GM21723 (cell line): ENCODE data around the gene PPARA.

ENCODE experiments used
- ATAC-seq: cut with Tn5 transposase; IDR thresholded peaks from one replicate; pipeline ENCODE4 v1.9.1; 2021; ENCODE audit warnings: mild to moderate bottlenecking, moderate library complexity; ENCODE audit not compliant: unreplicated experiment

PPARA gene

DNA sequence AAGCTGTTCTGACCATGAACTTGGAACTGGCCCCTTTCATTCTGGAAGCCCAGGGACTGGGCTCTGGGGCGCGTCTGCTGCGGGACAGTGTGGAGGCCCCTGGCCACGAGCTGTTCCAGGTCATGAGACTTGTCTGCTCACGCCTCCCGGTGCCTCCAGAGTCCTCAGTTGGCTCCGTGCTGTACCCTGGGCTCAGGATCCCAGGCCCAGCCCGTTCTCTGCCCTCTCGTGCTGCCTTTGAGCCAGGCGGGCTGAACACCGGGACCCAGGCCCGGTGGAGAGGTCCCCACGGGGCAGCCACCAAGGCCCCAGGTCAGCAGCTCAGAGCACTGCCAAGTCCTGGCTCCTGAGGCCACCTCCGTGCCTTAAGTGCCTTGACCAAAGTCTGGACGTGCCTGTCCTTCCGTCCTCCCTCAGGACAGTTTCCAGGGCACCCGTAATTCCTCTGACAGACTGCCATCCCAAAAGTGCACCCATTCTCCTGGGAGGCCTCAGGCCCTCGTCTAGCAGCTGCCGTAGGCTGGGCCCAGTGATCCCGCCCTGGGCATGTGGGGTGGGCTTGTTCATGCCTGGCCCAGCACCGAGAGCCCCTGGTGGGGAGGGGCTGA is 36.3 kb upstream of the PPARA start:
- no peak for ATAC-seq

GRCh38 chr22:46114518-46115387 is 35.6 kb upstream of the PPARA start:
- no peak for ATAC-seq

DNA sequence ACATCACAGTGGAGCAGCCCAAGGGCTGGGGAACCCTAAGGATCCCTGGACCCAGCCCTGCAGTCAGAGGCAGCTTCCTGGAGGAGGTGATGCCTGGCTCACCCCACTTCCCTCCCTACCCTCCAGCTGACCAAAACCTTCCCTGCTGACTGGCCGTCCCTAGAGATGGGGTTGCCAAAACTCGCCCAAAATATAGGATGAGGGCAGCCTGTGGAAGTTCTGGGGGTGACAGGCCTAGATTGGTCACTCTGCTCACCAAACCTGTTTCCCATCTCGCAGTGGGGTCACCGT is 35.0 kb upstream of the PPARA start:
- no peak for ATAC-seq

DNA sequence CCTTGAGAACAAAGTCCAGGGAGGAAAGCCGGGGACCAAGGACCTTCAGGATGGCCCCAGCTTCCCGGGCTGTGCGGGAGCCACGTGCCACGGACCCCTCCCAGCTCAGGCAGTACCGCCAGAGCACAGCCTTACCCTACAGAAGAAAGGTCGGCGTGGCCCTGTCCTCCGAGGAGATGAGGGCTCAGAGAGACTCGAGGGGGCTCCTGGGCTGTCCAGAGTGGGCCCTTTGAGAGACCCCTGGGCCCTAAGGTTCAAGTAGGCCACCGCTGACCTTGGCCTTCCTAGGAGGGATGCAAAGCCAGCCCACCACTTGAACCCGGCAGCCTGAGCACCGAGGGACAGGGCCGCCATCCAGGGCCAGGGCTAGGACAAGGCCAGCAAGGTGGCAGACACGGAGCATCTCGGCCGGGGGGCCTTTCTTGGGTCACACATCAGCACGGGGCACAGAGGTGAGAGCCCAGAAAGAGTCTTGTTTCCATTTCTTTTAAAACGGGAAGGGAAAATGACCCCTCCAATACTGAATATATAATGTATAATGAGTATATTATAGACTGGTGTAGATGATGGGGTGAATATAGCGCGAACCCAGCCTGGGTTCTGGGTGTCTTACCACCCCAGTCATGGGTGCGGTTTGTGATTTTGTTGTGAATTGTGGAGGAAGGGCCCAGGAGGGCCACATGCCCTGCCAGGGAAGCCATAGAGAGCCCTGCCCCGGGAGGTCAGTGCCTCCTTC is 34.4 kb upstream of the PPARA start:
- ATAC-seq = no peak

DNA sequence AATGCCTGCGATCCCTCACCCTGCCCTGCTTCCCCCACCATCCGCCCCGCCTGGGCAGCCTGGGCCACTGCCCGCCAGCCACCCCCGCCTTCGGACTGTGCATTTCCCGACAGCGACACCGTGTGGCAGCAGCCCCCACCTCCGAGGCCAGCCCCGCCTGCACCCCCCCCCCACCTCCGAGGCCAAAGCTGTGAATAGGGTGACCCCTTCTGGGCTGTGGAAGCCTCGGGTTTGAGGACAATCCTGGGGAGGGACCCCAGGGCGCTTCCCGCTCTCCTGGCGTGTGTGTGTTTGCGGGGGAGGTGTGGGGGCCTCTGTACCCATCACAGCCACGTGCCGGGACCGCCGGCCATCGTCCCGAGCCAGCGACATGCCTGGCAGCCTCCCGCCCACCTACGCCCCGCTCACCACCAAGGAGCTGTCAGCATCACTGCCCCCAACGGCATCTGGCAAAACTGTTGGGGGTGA is 33.8 kb upstream of the PPARA start:
- ATAC-seq = no peak

DNA sequence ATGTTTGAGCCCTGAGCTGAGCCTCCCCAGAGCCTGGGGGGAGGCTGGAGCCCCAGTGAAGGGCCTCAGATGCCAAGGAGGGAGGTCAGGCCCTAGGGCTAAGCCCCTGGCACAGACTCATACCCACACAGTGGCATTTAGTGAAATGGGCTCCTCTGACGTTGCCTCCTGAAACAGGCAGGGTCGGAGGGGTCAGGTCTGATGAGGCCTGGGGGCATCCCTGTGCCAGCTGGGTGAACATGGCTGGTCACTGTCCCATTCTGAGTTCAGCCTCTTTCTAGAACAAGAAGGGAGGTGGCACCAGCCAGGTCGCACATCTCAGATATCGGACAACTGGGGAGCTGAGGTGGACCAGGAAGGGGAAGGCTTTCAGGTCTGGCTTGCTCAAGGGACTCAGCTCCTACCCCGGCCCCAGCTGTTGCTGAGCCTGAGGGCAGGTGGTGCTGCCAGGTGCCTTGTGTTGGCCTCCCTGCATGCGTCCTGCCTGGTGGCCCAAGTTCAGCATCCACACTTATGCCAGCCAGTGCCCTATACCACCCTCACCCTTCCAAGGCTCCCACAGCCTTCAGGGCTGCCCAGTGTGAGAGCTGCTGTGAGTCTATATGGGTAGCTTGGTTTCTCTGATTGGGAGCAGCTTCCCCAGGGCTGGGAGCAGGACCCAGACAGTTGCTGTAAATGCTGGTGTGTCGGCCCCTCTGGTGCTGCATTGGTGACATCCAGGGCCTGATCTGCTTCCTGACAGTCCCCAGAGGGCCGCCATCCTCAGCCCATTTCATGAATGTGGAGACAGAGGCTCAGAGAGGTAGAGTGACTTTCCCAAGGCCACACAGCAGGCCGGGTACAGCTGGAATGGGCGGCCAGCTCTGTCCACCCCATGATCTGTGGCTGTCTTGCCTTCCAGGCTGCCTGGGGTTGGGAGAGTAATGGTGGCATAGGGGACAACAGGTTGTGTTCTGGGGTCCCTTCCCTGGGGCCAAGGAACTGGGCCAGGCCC is 32.8 kb upstream of the PPARA start:
- ATAC-seq = no peak

- ATAC-seq = no peak
Measured at GRCh38 chr22:46119093-46119728, 31.1 kb upstream of the PPARA start.

DNA sequence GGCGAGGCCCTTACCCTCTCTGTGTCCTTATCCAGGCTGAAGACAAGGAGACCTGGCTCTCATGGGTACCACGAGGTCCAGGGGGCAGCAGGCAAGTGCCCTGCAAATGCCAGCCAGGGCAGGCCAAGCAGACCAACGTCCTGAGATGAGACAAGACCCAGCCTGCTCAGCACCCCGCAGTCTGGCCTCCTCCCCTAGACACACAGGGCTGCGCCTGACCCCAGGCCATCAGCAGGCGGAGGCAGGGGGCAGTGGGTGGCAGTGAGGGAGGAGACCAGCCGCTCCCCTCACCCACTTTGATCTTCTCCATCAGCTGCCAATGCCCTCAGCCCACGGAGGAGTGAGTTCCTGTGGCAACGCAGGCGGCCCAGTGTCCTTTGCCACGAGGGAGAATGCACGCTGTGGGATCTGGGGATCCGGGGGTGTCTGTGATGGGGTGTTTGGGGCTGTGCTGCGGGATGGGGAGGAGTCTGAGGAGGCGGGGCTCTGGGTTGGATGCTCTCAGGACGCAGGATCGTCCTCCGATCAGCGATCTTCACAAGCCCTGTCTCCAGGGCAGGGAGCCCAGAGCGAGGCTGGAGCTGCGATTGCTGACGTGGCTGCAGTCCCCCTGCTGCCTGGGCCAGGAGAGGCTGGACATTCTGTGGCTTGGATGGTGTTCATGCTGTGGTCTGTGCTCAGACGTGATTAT is 30.5 kb upstream of the PPARA start:
- no peak for ATAC-seq

DNA sequence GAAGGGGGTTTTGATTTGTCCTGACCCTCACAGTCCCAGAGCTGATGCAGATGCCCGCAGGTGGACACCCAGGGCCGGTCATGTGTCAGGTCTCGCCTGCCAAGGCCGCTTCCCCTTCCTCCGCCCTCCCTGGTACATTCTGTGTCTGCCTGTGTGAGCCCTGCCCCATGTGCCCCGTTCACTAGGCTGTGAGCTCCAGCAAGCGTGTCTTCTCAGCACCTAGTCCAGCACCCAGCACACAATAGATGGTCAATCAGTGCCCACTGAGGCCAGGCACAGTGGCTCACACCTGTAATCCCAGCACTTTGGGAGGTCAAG is 29.9 kb upstream of the PPARA start:
- no peak for ATAC-seq

GRCh38 chr22:46121079-46121478 is 29.2 kb upstream of the PPARA start:
- ATAC-seq = no peak

DNA sequence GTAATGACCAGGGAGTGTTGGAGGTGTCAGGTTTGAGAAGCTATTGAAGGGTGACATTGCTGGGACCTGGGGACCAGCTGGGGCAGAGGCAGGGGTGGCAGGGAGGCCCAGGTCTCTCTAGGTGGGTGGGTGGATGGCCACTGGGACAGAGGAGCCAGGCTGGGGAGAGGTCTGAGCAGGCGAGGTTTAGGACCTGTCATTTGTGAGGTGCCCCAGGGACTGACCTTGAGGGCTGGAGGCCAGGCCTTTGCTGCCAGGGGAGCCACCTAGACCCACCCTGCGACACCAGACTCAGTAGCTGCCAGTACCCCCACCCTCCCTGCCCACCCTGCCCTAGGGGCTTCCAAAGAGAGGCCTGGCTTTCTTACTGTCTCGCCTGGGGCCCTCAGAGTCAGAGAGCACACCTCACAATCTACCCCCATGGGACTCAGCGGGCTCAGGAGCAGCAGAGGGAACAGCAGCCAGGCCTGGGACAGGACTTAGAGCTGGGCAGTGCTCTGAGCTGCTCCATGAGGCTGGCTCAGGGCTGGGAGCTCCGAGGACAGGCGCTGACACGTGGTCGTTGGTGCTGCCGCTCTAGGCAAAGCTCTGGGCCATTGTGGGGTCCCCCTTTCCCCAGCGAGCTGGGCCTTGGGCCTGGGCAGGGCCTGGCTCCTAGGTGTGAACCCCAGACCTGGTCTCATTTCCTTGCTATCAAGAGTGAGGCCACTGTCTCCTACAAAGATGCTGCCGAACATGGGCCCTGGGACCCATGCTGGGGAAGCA is 28.6 kb upstream of the PPARA start:
- no peak for ATAC-seq

DNA sequence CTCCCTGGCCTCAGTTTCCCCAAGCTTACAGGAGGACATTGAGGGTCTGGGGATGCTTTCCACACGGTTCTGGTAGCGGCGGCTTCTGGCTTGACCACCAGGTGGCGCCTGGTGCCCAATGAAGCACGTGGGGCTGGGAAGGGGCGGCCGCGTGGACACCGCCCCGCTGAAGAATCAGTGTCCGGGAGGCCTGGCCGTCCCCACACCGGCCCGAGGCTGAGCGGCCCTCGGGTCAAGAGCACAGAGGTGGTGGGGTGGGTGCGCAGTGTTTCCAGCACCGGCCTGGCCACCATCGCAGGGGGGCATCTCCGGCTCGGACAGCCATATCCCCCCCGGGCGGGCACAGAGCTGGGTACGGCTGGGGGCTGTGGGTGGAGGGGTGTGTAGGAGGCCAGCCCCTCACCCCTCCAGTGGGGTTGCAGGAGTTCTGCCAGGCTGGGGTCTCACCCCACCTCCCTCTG is 27.8 kb upstream of the PPARA start:
- ATAC-seq = no peak

DNA sequence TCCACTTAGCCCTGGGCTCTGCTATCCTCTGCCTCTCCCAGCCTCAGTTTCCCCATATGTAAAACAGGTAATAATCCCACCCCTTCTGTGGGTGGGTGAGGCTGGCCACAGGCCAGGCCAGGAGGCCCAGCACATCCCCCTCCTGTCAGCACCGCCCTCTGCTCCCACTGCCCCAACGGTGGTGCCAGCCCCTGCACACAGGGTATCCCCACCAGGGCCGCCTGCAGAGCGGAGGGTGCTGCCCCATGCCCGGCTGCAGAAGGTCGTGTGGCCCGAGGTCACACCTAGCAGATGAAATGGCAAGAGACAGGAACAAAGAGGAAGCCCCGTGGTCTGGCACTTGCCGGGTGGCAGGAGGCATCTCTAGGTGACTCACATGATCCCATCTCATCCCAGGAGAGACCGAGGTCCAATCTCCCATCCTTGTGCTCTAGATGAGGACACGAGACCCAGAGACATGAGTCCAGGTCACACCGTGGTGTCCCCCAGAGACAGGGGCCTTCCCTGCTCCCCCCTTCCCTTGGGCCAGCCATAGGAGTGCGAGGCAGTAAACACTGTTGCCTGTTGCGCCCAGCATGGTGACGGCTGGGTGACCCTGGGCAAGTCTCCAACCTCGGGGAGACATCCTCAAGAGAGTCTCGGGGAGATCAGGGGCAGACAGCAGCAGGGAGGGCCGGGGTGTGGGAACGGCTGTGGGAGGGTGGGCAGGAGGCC is 27.2 kb upstream of the PPARA start:
- ATAC-seq = no peak

- no peak for ATAC-seq
Measured at GRCh38 chr22:46123694-46124382, 26.5 kb upstream of the PPARA start.

DNA sequence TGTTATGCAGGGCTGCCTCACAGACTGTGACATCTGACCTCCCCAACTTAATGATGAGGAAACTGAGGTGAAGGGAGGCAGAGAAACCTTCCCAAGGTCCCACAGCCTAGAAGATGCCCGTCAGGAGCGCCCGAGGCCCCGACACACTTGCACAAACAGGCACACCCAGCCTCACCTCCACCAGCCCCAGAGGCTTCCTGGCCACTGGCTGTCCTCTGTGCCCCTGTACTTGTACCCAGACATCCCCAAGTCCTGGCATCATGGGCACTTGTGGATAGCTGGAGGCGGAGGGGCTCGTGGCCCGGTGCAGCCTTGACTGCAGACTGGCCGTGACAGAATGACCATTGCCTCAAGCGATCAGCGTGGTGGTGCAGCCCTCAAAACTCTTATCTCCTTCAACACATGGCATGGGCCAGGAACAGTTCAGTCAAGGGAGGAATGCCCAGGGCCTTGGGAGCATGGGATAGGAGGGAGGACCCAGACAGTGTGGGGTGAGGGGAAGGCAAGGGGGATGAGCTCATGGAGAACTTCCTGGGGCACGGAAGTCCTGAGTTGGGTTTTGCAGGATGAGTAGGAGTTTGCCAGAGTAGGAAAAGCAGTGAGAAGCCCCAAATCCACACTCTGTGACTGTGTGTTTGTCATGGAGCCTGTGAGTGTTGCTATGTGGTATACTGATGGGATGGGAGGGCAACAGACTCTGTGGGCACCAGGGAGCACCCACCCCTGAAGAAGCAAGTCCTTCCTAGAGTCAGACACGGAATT is 25.8 kb upstream of the PPARA start:
- ATAC-seq = no peak

GRCh38 chr22:46125311-46125710 is 25.0 kb upstream of the PPARA start:
- no peak for ATAC-seq
